BJ (cell line): Measurements from ENCODE around the gene RAD51C. TPM values are rescaled to one million over a fixed set of nuclear protein-coding genes. Genes with fewer than 3 reads are reported as not detected.
"Not testable (repeated sequence)": the region's sequence is repeated elsewhere in the genome, so short reads cannot be mapped to it uniquely, and the experiment has no call there.

Experiments
- CTCF ChIA-PET: fragments of 350-600 bp; formaldehyde crosslinking; extraction: SDS; loops from one replicate; lab custom pipeline; 2021; ENCODE audit warnings: antibody characterized with exemption, inconsistent platforms; lab: Yijun Ruan, JAX
- POLR2A ChIA-PET: fragments of 300-600 bp; sonication (Branson Sonifier 250); formaldehyde crosslinking; extraction: SDS; loops from one replicate; lab custom pipeline; 2021; ENCODE audit warnings: antibody characterized with exemption; lab: Charles Lee
- DNase-seq: peaks from one replicate; pipeline ENCODE4 v3.0.0-alpha.2; 2011; ENCODE audit warnings: low read depth
- H3K27me3 ChIP-seq: 2 replicates; pipeline ENCODE4 v1.6.0; 2011; ENCODE audit warnings: low read length; ENCODE audit not compliant: control insufficient read depth, insufficient read depth
- H3K36me3 ChIP-seq: 2 replicates; pipeline ENCODE4 v1.5.1; 2011; ENCODE audit warnings: low read length; ENCODE audit not compliant: control insufficient read depth, insufficient read depth
- H3K4me3 ChIP-seq: 2 replicates; pipeline ENCODE4 v1.5.1; 2011; ENCODE audit warnings: low read depth, mild to moderate bottlenecking, control low read depth, low read length
- CTCF ChIP-seq: IDR thresholded peaks from 2 replicates; pipeline ENCODE4 v1.5.1; 2011; ENCODE audit warnings: low read depth, mild to moderate bottlenecking, control low read depth, inconsistent platforms, low read length, moderate library complexity; ENCODE audit not compliant: insufficient read depth
- polyA plus RNA-seq: library from polyadenylated mRNA; depleted of rRNA; stranded (reverse); fragments of >200 nt; gene quantifications from 2 replicates; pipeline ENCODE4 v1.2.3, GENCODE V29; 2011

Gene RAD51C
- polyA plus RNA-seq, 1 experiment = 15.0 TPM

- TF ChIP-seq CTCF = no peak
- ChIA-PET CTCF (no interaction called here), POLR2A (no interaction called here)
- DNase-seq = no peak
- H3K36me3 ChIP-seq = no peaks in the 10 kb centered on the region
- no peak overlapping the region for H3K4me3 ChIP-seq
- peaks cover 19% of the 10 kb centered on the region for H3K27me3 ChIP-seq
Observed at GRCh38 chr17:58759522-58759921, 67.1 kb downstream of the RAD51C start.

DNA sequence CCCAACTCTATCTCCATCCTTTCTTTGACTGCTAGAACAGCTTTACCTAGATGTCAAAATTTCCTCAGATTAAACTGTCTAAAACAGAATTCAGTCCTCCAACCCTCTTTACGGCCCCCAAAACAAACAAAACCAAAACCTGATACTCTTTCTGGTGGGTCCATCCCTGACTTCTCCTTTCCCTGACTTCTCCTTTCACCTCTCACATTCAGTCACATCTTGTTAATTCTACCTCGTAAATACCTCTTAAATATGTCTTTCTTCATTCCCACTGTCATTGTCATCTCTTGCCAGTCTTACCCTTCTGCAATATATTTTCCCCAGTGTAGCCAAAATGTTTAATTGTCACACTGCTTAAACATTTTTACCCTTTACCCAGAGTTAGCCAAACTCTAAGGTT, 67.8 kb downstream of the RAD51C start:
- no peak for DNase-seq
- Histone ChIP-seq H3K4me3 (no peak overlapping the region), H3K27me3 (peaks cover 19% of the 10 kb centered on the region), H3K36me3 (no peaks in the 10 kb centered on the region)
- ChIA-PET CTCF (interaction anchor here (1.2 kb wide), 1 partner anchor 17 kb away, joined by 3 read pairs; no protein-coding TSS in a partner anchor), POLR2A (no interaction called here)
- TF ChIP-seq CTCF = no peak

DNA sequence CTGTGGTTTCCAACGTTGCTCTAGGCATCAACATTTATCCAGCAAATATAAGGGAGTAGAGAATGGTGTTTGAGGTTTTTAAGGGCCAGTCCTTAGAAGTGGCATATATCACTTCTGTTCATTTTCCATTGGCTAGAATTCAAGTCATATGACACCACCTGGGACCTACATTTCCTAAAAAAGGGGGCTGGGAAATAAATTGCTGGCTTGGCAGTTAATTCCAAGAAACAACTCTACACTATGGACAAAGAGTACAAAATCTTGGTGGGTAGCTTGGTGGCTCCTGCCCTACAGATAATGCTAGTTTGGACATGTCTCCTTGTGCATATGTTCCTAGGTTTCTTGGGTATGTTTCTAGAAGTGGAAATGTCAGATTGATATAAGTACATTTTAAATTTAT, 70.9 kb downstream of the RAD51C start:
- Histone ChIP-seq H3K4me3 (no peak overlapping the region), H3K36me3 (no peaks in the 10 kb centered on the region), H3K27me3 (peaks cover 11% of the 10 kb centered on the region)
- CTCF ChIA-PET = no interaction called here
- TF ChIP-seq CTCF = no peak
- POLR2A ChIA-PET = no interaction called here
- no peak for DNase-seq

GRCh38 chr17:58764373-58764772, 72.0 kb downstream of the RAD51C start:
- POLR2A ChIA-PET = no interaction called here
- DNase-seq = no peak
- H3K27me3 ChIP-seq = peaks cover 6% of the 10 kb centered on the region
- no peak for TF ChIP-seq CTCF
- no peak overlapping the region for H3K4me3 ChIP-seq
- H3K36me3 ChIP-seq = no peaks in the 10 kb centered on the region
- CTCF ChIA-PET = interaction anchor here (0.7 kb wide), 1 partner anchor 14 kb away, joined by 3 read pairs; no protein-coding TSS in a partner anchor

DNA sequence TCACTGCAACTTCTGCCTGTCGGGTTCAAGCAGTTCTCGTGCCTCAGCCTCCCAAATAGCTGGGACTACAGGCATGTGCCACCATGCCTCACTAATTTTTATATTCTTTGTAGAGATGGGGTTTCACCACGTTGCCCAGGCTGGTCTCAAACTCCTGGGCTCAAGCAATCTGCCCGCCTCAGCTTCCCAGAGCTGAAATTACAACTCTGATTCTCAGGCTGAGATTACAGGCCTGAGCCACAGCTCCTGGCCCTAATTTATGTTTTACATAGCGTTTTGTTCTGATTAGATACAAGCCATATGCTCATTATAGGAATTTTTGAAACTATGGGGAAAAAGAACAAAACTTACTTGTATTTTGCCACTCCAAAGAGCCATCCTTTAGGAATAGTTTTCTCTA, 86.1 kb downstream of the RAD51C start:
- H3K27me3 ChIP-seq, CTCF ChIA-PET, DNase-seq, H3K4me3 ChIP-seq, H3K36me3 ChIP-seq: not testable (repeated sequence)
- POLR2A ChIA-PET = interaction anchor here (0.6 kb wide), 1 partner anchor 532 kb away, joined by 3 read pairs; no protein-coding TSS in a partner anchor

DNA sequence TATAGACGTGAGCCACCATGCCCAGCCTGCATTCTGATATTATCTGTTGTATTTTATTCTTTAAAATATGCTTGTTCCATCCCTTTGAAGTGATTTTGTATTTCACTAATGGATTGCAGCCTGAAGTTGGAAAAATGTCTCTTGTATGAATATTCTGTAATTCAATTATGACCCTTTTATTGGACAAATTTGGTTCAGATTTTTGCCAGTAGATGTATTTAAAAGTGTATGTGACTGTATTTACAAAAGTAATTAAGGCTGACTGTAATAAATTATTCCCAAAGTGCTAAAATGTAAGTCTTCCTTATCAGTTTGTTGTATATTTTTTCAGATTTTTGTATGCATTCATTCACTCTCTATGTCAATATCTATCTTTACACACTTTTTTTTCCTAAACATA, 87.0 kb downstream of the RAD51C start:
- TF ChIP-seq CTCF = no peak
- POLR2A ChIA-PET = no interaction called here
- CTCF ChIA-PET = no interaction called here
- Histone ChIP-seq H3K4me3 (no peak overlapping the region), H3K27me3 (no peaks in the 10 kb centered on the region), H3K36me3 (no peaks in the 10 kb centered on the region)
- no peak for DNase-seq
